ENCODE results near the gene PSPN.

The PSPN gene

GRCh38 chr19:6375411-6376010 is at the start of gene PSPN:
Gene PSPN (minus strand): TSS chr19:6375933. CDS start chr19:6375849, 84 bp downstream.
- no peak for DNase-seq (ENCODE audit: low read depth in 4 of 4, low spot score in 1 of 4)

GRCh38 chr19:6424939-6425731 is 49.4 kb upstream of the PSPN start:
- peak; percentile 94 to 98 (median 96) for DNase-seq (ENCODE audit: low read depth in 4 of 4, low spot score in 1 of 4)

- DNase-seq (ENCODE audit: low read depth in 4 of 4, low spot score in 1 of 4): no peak
Observed at GRCh38 chr19:6424195-6424938, 48.6 kb upstream of the PSPN start, which contains the start of gene KHSRP. Gene KHSRP (minus strand): TSS chr19:6424811. CDS start chr19:6424701, 110 bp downstream.

GRCh38 chr19:6423499-6424194 is 47.9 kb upstream of the PSPN start:
- DNase-seq (ENCODE audit: low read depth in 4 of 4, low spot score in 1 of 4): no peak

GRCh38 chr19:6421075-6422014 is 45.6 kb upstream of the PSPN start:
- no peak for DNase-seq (ENCODE audit: low read depth in 4 of 4, low spot score in 1 of 4)

GRCh38 chr19:6418562-6418932 is 42.8 kb upstream of the PSPN start:
- DNase-seq (ENCODE audit: low read depth in 4 of 4, low spot score in 1 of 4): no peak

- no peak for DNase-seq (ENCODE audit: low read depth in 4 of 4, low spot score in 1 of 4)
Observed at GRCh38 chr19:6417713-6418561, 42.2 kb upstream of the PSPN start.

- no peak for DNase-seq (ENCODE audit: low read depth in 4 of 4, low spot score in 1 of 4)
Observed at GRCh38 chr19:6416658-6417405, 41.1 kb upstream of the PSPN start.

GRCh38 chr19:6415591-6416190 is 40.0 kb upstream of the PSPN start:
- no peak for DNase-seq (ENCODE audit: low read depth in 4 of 4, low spot score in 1 of 4)

GRCh38 chr19:6414793-6415590 is 39.3 kb upstream of the PSPN start:
- DNase-seq (ENCODE audit: low read depth in 4 of 4, low spot score in 1 of 4): no peak

GRCh38 chr19:6413721-6414643 is 38.2 kb upstream of the PSPN start:
- DNase-seq (ENCODE audit: low read depth in 4 of 4, low spot score in 1 of 4): no peak

GRCh38 chr19:6413291-6413690 is 37.6 kb upstream of the PSPN start:
- no peak for DNase-seq (ENCODE audit: low read depth in 4 of 4, low spot score in 1 of 4)

GRCh38 chr19:6412447-6413091 is 36.8 kb upstream of the PSPN start:
- DNase-seq (ENCODE audit: low read depth in 4 of 4, low spot score in 1 of 4): no peak

GRCh38 chr19:6412061-6412446 is 36.3 kb upstream of the PSPN start:
- no peak for DNase-seq (ENCODE audit: low read depth in 4 of 4, low spot score in 1 of 4)

- DNase-seq (ENCODE audit: low read depth in 4 of 4, low spot score in 1 of 4): no peak
Observed at GRCh38 chr19:6409346-6409745, 33.6 kb upstream of the PSPN start.

- no peak for DNase-seq (ENCODE audit: low read depth in 4 of 4, low spot score in 1 of 4)
Observed at GRCh38 chr19:6406401-6406800, 30.7 kb upstream of the PSPN start.

Measured in stimulated activated CD4-positive, alpha-beta T cell treated with anti-CD3 and anti-CD28 coated beads, Interleukin-1b, Interleukin-23, amount 100 ng/mL, for 24 hours (primary cell).